ENCODE results near the gene CCN2. TPM values are rescaled to one million over a fixed set of nuclear protein-coding genes. Genes with fewer than 3 reads are reported as not detected.

CCN2 gene
- total and polyA plus RNA-seq, 2 donors (not counting 1 experiment from before 2014, with no cell fraction given): 0.81 to 1.3 TPM

- no peak overlapping the region for H3K27ac ChIP-seq (ENCODE audit: low read length in 2 of 2)
- ATAC-seq (ENCODE audit: low read depth): no peak
- no peak for DNase-seq
- POLR2A ChIA-PET: interaction anchor here (0.6 kb wide), 1 partner anchor 10 kb away, joined by 3 read pairs; no protein-coding TSS in a partner anchor
- peaks cover 15% of the 10 kb centered on the region for H3K27me3 Mint-ChIP-seq
- no peaks in the 10 kb centered on the region for H3K79me2 ChIP-seq (ENCODE audit: control insufficient read depth, insufficient read depth, low read length)
- no peak overlapping the region for H3K4me3 Mint-ChIP-seq
- no peaks in the 10 kb centered on the region for H4K20me1 ChIP-seq (ENCODE audit: control insufficient read depth, insufficient read depth, low read length, poor library complexity, severe bottlenecking)
- no peak for TF ChIP-seq EZH2 (IDR thresholded peaks at IDR 0.05; ENCODE audit: borderline replicate concordance, insufficient read depth, low read depth, low read length, poor library complexity, severe bottlenecking)
- TF ChIP-seq, protein P1, sequence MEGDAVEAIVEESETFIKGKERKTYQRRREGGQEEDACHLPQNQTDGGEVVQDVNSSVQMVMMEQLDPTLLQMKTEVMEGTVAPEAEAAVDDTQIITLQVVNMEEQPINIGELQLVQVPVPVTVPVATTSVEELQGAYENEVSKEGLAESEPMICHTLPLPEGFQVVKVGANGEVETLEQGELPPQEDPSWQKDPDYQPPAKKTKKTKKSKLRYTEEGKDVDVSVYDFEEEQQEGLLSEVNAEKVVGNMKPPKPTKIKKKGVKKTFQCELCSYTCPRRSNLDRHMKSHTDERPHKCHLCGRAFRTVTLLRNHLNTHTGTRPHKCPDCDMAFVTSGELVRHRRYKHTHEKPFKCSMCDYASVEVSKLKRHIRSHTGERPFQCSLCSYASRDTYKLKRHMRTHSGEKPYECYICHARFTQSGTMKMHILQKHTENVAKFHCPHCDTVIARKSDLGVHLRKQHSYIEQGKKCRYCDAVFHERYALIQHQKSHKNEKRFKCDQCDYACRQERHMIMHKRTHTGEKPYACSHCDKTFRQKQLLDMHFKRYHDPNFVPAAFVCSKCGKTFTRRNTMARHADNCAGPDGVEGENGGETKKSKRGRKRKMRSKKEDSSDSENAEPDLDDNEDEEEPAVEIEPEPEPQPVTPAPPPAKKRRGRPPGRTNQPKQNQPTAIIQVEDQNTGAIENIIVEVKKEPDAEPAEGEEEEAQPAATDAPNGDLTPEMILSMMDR (IDR thresholded peaks at IDR 0.05): no peak
- H3K36me3 ChIP-seq (replicated peaks in 1 of 2; ENCODE audit: control extremely low read depth in 1 of 2, control insufficient read depth in 1 of 2, extremely low read depth in 1 of 2, insufficient read depth in 2 of 2, low read length in 1 of 2): no peaks in the 10 kb centered on the region
- CTCF ChIA-PET: interaction anchor here (1.4 kb wide), 1 partner anchor 260 kb away, joined by 5 read pairs; no protein-coding TSS in a partner anchor
- intact Hi-C loops (cut with micrococcal nuclease): no loop called here
- H3K27ac Mint-ChIP-seq: no peak overlapping the region
- H3K4me1 ChIP-seq (ENCODE audit: control insufficient read depth in 2 of 2, insufficient read depth in 2 of 2, low read length in 2 of 2): no peaks in the 10 kb centered on the region
- no peaks in the 10 kb centered on the region for H3K9me3 Mint-ChIP-seq (ENCODE audit: insufficient read depth)
- WGBS (ENCODE audit: insufficient coverage): 86% methylated on average over 8 of the region's 11 CpGs
- peaks cover 0 to 10% (median 1%) of the 10 kb centered on the region in 4 experiments for H3K27me3 ChIP-seq (replicated peaks in 1 of 4; ENCODE audit: control extremely low read depth in 1 of 4, control insufficient read depth in 3 of 4, insufficient read depth in 4 of 4, low read length in 3 of 4)
- no peak overlapping the region for H3K9ac ChIP-seq (ENCODE audit: low read length)
- H3K4me1 Mint-ChIP-seq: no peaks in the 10 kb centered on the region
- no peak overlapping the region for H3K4me3 ChIP-seq (ENCODE audit: control extremely low read depth in 1 of 5, extremely low read depth in 1 of 5, insufficient read depth in 1 of 5, low read depth in 2 of 5, low read length in 4 of 5)
- no peak overlapping the region for H3K4me2 ChIP-seq (replicated peaks; ENCODE audit: low read depth, low read length, poor library complexity, severe bottlenecking)
- no peaks in the 10 kb centered on the region for H3K9me3 ChIP-seq (ENCODE audit: control extremely low read depth in 1 of 3, control insufficient read depth in 2 of 3, insufficient read depth in 1 of 3, low read length in 2 of 3)
- H2AFZ ChIP-seq (ENCODE audit: insufficient read depth, low read depth, low read length, poor library complexity, severe bottlenecking): no peak overlapping the region
These were observed 7.6 kb upstream of the CCN2 start for GRCh38 chr6:131958542-131959470.

DNA sequence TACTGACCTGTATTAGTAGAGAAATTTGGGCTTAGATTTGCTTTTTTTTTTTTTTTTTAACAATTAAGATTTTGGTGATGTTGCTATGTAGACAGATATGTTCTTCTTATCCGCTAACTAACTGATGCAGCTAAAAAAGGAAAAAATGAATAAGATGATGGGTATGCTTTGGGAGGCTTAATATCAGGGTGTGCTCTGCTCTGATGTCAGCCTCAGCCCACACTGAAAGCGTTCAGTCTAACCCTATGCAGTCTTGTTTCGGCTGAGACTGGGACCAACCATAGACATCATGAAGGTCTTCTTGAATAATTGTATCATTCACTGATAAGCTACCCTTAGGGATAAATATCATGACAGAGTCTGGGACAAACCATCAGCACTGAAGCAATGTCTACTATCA is 6.9 kb upstream of the CCN2 start:
- Mint-ChIP-seq H3K4me1 (no peaks in the 10 kb centered on the region), H3K9me3 (ENCODE audit: insufficient read depth) (no peaks in the 10 kb centered on the region), H3K27ac (no peak overlapping the region), H3K27me3 (peaks cover 18% of the 10 kb centered on the region), H3K4me3 (no peak overlapping the region)
- ChIA-PET CTCF (no interaction called here), POLR2A (interaction anchor here (0.6 kb wide), 1 partner anchor 11 kb away, joined by 3 read pairs; no protein-coding TSS in a partner anchor)
- Histone ChIP-seq H3K4me3 (ENCODE audit: control extremely low read depth in 1 of 5, extremely low read depth in 1 of 5, insufficient read depth in 1 of 5, low read depth in 2 of 5, low read length in 4 of 5) (no peak overlapping the region), H3K27ac (ENCODE audit: low read length in 2 of 2) (no peak overlapping the region), H3K27me3 (replicated peaks in 1 of 4; ENCODE audit: control extremely low read depth in 1 of 4, control insufficient read depth in 3 of 4, insufficient read depth in 4 of 4, low read length in 3 of 4) (peaks cover 0 to 13% (median 1%) of the 10 kb centered on the region in 4 experiments), H3K9ac (ENCODE audit: low read length) (no peak overlapping the region), H3K4me1 (ENCODE audit: control insufficient read depth in 2 of 2, insufficient read depth in 2 of 2, low read length in 2 of 2) (no peaks in the 10 kb centered on the region), H3K79me2 (ENCODE audit: control insufficient read depth, insufficient read depth, low read length) (no peaks in the 10 kb centered on the region), H3K4me2 (replicated peaks; ENCODE audit: low read depth, low read length, poor library complexity, severe bottlenecking) (no peak overlapping the region), H3K36me3 (replicated peaks in 1 of 2; ENCODE audit: control extremely low read depth in 1 of 2, control insufficient read depth in 1 of 2, extremely low read depth in 1 of 2, insufficient read depth in 2 of 2, low read length in 1 of 2) (no peaks in the 10 kb centered on the region), H3K9me3 (ENCODE audit: control extremely low read depth in 1 of 3, control insufficient read depth in 2 of 3, insufficient read depth in 1 of 3, low read length in 2 of 3) (no peaks in the 10 kb centered on the region), H2AFZ (ENCODE audit: insufficient read depth, low read depth, low read length, poor library complexity, severe bottlenecking) (no peak overlapping the region), H4K20me1 (ENCODE audit: control insufficient read depth, insufficient read depth, low read length, poor library complexity, severe bottlenecking) (no peaks in the 10 kb centered on the region)
- TF ChIP-seq EZH2 (IDR thresholded peaks at IDR 0.05; ENCODE audit: borderline replicate concordance, insufficient read depth, low read depth, low read length, poor library complexity, severe bottlenecking): no peak
- TF ChIP-seq, protein P1 (IDR thresholded peaks at IDR 0.05): no peak
- no peak for ATAC-seq (ENCODE audit: low read depth)
- intact Hi-C loops (cut with micrococcal nuclease): no loop called here
- no peak for DNase-seq
- 85% methylated on average over 3 of the region's 3 CpGs for WGBS (ENCODE audit: insufficient coverage)

Data from B cell (primary cell).